ENCODE results near the gene LZTS2. TPM values are rescaled to one million over a fixed set of nuclear protein-coding genes. Genes with fewer than 3 reads are reported as not detected.
A peak's percentile ranks its signal among the peaks of the same experiment; 100 is the strongest.

Gene LZTS2
- total and polyA plus RNA-seq, 2 of the 4 experiments (the other 2 are of a cell fraction): 19.2 to 101 TPM

DNA sequence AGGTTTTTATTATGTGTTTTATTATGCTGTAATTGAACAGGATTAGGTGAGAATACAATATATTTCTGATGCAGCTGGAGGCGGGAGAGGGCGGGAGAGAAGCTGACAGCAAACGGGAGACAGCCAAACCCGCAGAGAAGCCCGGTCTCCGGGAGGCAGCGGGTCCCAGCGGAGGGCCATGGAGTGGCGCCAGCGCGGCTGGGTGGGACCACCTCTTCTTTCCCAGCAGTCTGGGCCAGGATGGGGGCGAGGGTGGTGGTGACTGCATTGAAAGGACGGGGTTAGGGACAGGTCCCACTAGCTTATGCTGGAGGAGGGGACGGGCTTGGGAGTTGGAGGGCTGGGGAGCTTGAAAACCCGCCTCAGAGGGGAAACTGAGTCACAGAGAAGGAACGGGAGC is 47.7 kb downstream of the LZTS2 start:
- ChIA-PET POLR2A (ENCODE audit: unreplicated experiment) (no interaction called here), CTCF (interaction anchor here (1.3 kb wide), 1 partner anchor 11 kb away, joined by 3 read pairs; no protein-coding TSS in a partner anchor)
- no peak overlapping the region for H2BK20ac ChIP-seq (ENCODE audit: low read depth, low read length)
- TF ChIP-seq, protein P1, sequence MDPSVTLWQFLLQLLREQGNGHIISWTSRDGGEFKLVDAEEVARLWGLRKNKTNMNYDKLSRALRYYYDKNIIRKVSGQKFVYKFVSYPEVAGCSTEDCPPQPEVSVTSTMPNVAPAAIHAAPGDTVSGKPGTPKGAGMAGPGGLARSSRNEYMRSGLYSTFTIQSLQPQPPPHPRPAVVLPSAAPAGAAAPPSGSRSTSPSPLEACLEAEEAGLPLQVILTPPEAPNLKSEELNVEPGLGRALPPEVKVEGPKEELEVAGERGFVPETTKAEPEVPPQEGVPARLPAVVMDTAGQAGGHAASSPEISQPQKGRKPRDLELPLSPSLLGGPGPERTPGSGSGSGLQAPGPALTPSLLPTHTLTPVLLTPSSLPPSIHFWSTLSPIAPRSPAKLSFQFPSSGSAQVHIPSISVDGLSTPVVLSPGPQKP (IDR thresholded peaks at IDR 0.05; ENCODE audit: borderline replicate concordance, low read depth, low read length): no peak
- TF ChIP-seq CEBPB (IDR thresholded peaks at IDR 0.05; ENCODE audit: low read depth, low read length) (no peak), POLR2A (IDR thresholded peaks at IDR 0.05; ENCODE audit: low read depth, low read length) (no peak), BHLHE40 (IDR thresholded peaks at IDR 0.05; ENCODE audit: low read depth, low read length) (no peak), FOS (IDR thresholded peaks at IDR 0.05; ENCODE audit: low read depth, low read length) (no peak), RFX5 (IDR thresholded peaks at IDR 0.05; ENCODE audit: low read depth, low read length) (no peak), MXI1 (IDR thresholded peaks at IDR 0.05; ENCODE audit: borderline replicate concordance, low read depth, low read length) (no peak), MAZ (IDR thresholded peaks at IDR 0.05; ENCODE audit: borderline replicate concordance, low read depth, low read length) (no peak), CHD1 (IDR thresholded peaks at IDR 0.05; ENCODE audit: low read depth, low read length) (no peak), MAFK (IDR thresholded peaks at IDR 0.05; ENCODE audit: low read depth, low read length) (no peak), RAD21 (IDR thresholded peaks at IDR 0.05; ENCODE audit: low read length) (no peak), SMC3 (IDR thresholded peaks at IDR 0.05; ENCODE audit: low read depth, low read length) (no peak), NFE2L2 (IDR thresholded peaks at IDR 0.05; ENCODE audit: low read depth, low read length) (no peak), RCOR1 (IDR thresholded peaks at IDR 0.05; ENCODE audit: insufficient replicate concordance, low read length) (no peak)
- TF ChIP-seq, protein P2, sequence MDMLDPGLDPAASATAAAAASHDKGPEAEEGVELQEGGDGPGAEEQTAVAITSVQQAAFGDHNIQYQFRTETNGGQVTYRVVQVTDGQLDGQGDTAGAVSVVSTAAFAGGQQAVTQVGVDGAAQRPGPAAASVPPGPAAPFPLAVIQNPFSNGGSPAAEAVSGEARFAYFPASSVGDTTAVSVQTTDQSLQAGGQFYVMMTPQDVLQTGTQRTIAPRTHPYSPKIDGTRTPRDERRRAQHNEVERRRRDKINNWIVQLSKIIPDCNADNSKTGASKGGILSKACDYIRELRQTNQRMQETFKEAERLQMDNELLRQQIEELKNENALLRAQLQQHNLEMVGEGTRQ (IDR thresholded peaks at IDR 0.05; ENCODE audit: low read depth, low read length): no peak
- TF ChIP-seq, protein P3, sequence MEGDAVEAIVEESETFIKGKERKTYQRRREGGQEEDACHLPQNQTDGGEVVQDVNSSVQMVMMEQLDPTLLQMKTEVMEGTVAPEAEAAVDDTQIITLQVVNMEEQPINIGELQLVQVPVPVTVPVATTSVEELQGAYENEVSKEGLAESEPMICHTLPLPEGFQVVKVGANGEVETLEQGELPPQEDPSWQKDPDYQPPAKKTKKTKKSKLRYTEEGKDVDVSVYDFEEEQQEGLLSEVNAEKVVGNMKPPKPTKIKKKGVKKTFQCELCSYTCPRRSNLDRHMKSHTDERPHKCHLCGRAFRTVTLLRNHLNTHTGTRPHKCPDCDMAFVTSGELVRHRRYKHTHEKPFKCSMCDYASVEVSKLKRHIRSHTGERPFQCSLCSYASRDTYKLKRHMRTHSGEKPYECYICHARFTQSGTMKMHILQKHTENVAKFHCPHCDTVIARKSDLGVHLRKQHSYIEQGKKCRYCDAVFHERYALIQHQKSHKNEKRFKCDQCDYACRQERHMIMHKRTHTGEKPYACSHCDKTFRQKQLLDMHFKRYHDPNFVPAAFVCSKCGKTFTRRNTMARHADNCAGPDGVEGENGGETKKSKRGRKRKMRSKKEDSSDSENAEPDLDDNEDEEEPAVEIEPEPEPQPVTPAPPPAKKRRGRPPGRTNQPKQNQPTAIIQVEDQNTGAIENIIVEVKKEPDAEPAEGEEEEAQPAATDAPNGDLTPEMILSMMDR (conservative IDR thresholded peaks at IDR 0.05; ENCODE audit: low read depth, low read length): no peak
- peaks cover 19% of the 10 kb centered on the region for H3K27me3 ChIP-seq (ENCODE audit: control insufficient read depth, insufficient read depth, low read length)
- H3K9me1 ChIP-seq (ENCODE audit: insufficient read depth, low read length): peaks cover 8% of the 10 kb centered on the region; the same call in 1 of the 2 replicates
- no peak overlapping the region for H3K18ac ChIP-seq (ENCODE audit: low read depth, low read length)
- no peaks in the 10 kb centered on the region for H3K36me3 ChIP-seq (ENCODE audit: control insufficient read depth, insufficient read depth, low read length)
- dilution Hi-C loops (cut with HindIII; ENCODE audit: low sequenced_read_pairs, unreplicated experiment) (no loop called here), in situ Hi-C loops (cut with MboI; ENCODE audit: low sequenced_read_pairs) (no loop called here), intact Hi-C loops (cut with micrococcal nuclease) (no loop called here)
- no peak overlapping the region for H3K14ac ChIP-seq (replicated peaks; ENCODE audit: low read depth, low read length)
- BruUV-seq (replicated peaks): no TSS peak
- H3K9ac ChIP-seq (ENCODE audit: low read depth, low read length): no peak overlapping the region
- no peak overlapping the region for H3K23ac ChIP-seq (ENCODE audit: low read depth, low read length)
- peak overlapping the region; percentile 47; the same call in 1 of the 2 replicates for H3K4ac ChIP-seq (ENCODE audit: low read depth, low read length)
- no peaks in the 10 kb centered on the region for H3K9me3 ChIP-seq (ENCODE audit: control insufficient read depth, insufficient read depth, low read length)
- H4K5ac ChIP-seq (ENCODE audit: low read depth, low read length): no peak overlapping the region
- ATAC-seq (ENCODE audit: low read depth) (no peak), DNase-seq (no peak)
- H3K56ac ChIP-seq (ENCODE audit: extremely low read depth, insufficient read depth, low read length): no peak overlapping the region
- no peak overlapping the region for H4K91ac ChIP-seq (ENCODE audit: insufficient read depth, low read depth, low read length)
- H2AK9ac ChIP-seq (replicated peaks; ENCODE audit: low read depth, low read length, poor library complexity): peak overlapping the region; percentile 73
- peaks cover 16% of the 10 kb centered on the region for H3K4me1 ChIP-seq (ENCODE audit: control insufficient read depth, insufficient read depth, low read length)
- no peak overlapping the region for H2AK5ac ChIP-seq (ENCODE audit: low read depth, low read length)
- H3K79me1 ChIP-seq (ENCODE audit: low read depth in 1 of 2, low read length in 2 of 2): peaks cover 0 to 3% of the 10 kb centered on the region in 2 experiments; a peak in 2 of 4 replicates
- H4K20me1 ChIP-seq (ENCODE audit: insufficient read depth, low read length): no peaks in the 10 kb centered on the region
- H2BK5ac ChIP-seq (ENCODE audit: low read depth, low read length, poor library complexity, severe bottlenecking): no peak overlapping the region
- H2AFZ ChIP-seq (replicated peaks; ENCODE audit: low read length, poor library complexity): peak overlapping the region; percentile 81
- no peak overlapping the region for H3K27ac ChIP-seq (ENCODE audit: insufficient read depth, low read length)
- no peak overlapping the region for H2BK15ac ChIP-seq (ENCODE audit: low read depth, low read length)
- H3K4me3 ChIP-seq (ENCODE audit: insufficient read depth, low read depth, low read length): no peak overlapping the region
- H2BK120ac ChIP-seq (ENCODE audit: low read depth, low read length): no peak overlapping the region
- no peak overlapping the region for H4K8ac ChIP-seq (ENCODE audit: low read depth in 2 of 2, low read length in 2 of 2)
- 40% methylated on average over 5 of the region's 16 CpGs; no CpG with 5 or more reads in 1 of the 2 experiments for WGBS, 2 experiments (ENCODE audit: extremely low coverage in 2 of 2, insufficient read length in 1 of 2)
- H3K4me2 ChIP-seq (ENCODE audit: low read depth, low read length): no peak overlapping the region

Measured in IMR-90 (cell line).